GM19351 (cell line): ENCODE measurements around the gene POMT1.
"Not testable (repeated sequence)": the region's sequence is repeated elsewhere in the genome, so short reads cannot be mapped to it uniquely, and the experiment has no call there.

ENCODE experiments used
- ATAC-seq: cut with Tn5 transposase; IDR thresholded peaks from one replicate; pipeline ENCODE4 v1.9.1; 2021; ENCODE audit warnings: mild to moderate bottlenecking, moderate library complexity; ENCODE audit not compliant: unreplicated experiment

The POMT1 gene

DNA sequence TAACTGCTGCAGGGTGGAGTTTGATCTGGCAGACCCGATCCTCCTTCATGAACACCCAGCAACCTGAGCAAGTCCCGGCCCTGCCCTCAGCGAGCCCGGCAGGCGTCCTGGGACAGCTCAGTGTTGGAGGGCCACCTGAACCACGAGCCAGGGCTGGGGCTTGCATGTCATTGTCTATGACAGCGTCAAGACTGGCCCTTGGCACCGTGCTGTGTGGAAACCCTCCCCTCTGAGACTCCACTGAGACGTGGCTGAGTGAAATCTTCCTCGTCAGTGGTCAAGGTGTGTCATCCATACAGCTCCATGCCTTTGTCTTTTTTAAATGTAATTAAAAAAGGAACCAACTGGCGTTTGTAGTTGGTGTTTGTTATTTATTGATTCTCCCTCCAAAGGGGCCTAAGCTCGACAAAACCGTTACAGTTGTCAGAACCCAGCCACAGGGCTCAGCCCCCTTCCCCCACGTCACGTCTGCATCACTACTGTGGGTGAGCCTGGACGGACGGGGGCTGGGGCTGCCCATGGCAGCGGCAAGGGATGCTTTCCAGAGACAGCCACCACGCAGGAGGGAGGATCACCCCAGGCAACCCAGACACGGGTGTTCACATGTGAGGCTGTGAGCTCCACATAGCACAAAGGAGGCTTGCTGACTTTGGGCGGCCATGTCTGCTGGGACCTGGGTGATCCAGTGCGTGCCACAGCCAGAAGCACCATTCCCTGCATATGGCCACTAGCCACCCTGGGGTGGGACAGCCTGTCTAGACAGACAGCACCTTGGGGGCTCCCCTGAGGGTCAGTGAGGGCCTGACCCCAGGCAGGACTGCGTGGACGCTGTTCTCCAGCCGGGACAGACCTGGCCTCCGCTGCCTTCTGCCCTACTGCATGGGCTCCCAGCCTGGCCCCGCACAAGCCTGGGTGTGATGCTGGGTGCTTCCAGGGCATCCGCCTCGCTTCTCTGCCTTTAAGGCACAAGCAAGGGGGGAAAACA, 21.0 kb downstream of the POMT1 start:
- ATAC-seq: no peak

DNA sequence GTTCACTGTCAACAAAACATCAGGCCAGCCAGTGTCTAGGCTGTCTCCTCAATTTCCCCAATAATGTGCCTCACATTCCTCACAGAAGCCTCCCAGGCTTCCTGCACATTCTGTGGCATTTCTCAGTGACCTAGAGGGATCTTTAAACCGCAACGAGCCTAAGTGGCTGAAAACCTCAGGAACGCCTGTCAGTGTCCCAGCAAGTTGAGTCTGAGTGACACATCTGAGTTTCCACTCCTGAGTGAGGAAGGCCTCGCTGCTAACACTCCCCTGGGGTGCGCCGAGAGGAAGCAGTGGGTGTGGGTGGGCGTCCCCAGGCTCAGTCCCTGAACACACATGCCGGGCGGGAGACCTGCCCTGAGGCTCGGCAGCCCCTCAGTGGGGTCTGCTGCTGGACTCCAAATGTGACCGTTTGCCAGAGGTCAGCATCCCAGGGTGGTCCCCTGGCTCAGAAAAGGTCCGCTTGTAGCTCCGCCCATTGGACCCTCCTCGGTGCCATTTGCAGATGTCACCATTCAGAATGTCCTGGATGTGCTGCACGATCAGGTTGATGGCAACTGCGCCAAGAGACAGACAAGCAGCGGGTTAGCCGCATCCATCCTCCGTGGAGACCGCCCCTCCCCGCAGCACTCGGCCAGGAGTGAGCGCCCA, 22.1 kb downstream of the POMT1 start:
- ATAC-seq: no peak

DNA sequence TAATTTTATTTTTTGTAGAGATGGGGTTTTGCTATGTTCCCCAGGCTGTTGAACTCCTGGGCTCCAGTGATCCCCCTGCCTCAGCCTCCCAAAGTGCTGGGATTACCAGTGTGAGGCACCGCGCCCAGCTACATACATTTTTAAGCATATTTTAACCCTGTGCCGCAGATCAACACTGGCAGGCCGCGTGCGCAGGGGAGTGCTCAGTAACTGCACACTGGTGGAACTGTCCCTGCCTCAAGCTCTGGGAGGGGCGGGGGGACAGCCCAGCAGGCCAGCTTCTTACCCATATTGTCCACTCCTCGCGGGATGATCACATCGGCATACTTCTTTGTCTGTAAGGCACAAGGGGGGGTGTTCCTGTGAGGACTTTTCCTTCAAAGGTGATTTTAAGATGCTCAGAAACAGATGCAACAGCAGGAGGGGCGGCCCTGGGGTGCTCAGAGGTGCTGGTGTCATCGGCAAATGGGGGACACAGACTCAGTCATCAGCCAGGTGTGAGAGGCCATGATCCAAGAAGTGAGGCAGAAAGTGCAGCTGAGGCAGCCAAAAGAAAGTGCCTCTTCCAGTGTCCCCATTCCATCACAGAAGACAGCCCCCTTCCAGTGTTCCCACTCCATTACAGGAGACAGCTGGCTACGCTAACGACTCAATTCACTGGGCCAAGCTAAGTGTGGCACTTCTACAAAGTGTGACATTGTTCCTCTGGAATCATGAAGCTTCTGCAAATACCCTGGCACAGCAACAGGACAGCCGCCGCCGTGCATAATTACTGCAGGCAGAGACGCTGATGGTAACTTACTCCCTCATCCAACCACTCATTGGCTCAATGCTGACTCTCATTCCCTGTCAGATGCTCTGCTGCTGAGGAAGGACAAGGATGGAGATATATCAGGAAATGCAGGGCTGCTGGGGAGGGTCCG, 23.2 kb downstream of the POMT1 start:
- no peak for ATAC-seq

DNA sequence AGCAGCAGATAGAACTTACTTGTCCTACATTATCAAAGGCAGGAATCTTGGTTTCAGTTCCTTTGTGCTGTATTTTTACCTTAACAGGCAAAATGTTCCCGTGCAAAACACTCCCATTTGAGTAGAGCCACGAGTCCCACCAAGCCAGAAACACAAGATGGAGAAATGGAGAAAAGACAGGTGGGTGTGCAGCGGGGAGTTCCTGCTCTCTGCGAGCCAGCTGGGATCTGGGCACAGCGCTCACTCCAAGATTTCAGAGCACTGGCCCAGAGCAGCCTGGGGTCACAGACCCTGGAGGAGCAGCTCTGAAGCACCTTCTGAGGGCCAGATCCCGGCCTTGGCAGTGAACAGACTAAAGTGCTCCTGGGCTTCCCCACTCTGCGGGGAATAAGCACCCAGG, 25.5 kb downstream of the POMT1 start:
- no peak for ATAC-seq

DNA sequence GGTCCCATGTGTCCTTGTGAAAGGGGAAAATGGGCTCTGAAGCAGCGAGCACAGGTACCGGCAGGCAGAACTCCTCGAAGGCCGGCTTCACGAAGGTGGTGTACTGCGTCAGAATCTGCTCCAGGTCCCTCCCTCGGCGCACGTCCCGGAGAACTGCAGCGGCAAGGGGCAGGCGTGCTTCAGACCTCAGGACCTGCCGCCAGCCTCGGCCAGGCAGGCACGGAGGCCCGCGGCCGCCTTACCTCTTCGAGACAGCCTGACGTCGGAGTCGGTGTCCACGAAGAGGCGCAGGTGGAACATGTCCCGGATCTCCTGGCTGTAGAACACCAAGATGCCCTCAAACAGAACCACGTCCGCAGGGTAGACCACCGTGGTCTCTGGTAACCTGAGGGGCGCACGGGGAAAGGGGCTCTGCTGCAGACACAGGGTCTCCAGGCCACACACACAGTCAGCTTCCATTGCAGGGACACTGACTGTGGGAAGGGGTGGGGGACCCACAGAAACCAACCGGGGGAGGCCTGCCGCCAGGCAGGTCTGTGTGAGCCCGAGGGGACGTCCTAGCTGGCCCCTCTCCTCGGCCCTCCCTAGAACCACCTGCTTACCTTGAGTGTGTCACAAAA, 26.3 kb downstream of the POMT1 start:
- ATAC-seq: no peak

DNA sequence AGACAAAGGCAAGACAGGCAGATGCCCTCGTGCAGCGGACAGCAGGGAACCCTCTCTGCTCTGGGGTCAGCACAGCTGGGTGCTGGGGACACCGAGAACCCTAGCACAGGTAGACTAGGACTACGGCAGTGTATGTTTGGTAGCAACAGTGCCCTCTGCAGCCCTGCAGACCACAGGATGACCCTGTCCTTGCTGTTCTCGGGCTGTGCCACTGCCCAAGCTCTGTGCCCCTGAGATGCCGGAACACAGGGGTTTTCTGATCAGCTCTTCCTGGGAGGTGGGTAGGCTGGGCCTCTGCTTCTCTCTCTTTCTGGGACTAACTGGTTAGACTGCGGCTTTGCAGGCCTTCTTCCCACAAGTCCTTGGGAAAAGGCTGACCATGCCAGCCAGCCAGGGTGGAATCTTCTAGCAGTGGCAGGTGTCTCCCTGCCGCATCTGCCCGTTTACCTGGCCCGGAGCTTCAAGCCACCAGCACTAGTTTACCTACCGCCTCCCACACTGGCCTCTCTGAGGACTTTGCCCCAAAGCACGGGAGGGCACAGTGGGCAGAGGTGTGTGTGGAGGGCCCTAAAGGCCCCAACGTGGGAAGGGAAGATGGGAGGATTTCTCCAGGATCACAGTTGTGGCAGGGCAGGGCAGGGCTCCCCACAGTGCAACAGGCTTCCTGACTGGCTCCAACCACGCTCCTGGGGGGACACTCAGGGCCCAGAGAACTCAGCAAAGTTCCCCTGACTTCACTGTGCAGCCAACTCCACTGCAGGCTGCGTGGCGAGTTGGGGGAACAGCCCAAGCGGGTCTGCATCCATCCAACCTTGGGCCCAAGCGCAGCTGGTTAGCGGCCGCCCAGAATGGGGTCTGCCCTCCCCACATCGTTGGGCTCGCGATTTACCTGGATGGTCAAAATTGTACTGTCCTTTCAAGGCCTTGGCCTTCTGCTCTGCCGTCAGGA, 27.2 kb downstream of the POMT1 start:
- no peak for ATAC-seq

DNA sequence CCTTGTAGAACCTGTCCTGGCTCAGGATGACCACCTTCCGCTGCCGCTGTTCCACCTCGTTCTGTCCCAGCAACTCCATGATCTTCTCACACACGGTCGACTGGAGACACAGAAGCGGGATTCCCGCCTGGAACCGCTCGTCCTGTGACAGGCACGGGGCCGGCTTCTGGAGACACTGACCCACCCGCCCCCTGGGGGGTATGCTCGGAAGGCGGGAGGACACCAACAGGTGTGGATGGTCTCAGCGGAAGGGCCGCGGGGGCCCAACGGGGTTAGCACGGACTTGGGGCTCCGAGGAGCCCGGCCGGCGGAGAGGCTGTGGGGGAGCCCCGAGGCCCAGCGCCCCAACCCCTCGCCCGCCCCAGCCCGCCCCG, 27.8 kb downstream of the POMT1 start:
- peak; percentile 21 for ATAC-seq

DNA sequence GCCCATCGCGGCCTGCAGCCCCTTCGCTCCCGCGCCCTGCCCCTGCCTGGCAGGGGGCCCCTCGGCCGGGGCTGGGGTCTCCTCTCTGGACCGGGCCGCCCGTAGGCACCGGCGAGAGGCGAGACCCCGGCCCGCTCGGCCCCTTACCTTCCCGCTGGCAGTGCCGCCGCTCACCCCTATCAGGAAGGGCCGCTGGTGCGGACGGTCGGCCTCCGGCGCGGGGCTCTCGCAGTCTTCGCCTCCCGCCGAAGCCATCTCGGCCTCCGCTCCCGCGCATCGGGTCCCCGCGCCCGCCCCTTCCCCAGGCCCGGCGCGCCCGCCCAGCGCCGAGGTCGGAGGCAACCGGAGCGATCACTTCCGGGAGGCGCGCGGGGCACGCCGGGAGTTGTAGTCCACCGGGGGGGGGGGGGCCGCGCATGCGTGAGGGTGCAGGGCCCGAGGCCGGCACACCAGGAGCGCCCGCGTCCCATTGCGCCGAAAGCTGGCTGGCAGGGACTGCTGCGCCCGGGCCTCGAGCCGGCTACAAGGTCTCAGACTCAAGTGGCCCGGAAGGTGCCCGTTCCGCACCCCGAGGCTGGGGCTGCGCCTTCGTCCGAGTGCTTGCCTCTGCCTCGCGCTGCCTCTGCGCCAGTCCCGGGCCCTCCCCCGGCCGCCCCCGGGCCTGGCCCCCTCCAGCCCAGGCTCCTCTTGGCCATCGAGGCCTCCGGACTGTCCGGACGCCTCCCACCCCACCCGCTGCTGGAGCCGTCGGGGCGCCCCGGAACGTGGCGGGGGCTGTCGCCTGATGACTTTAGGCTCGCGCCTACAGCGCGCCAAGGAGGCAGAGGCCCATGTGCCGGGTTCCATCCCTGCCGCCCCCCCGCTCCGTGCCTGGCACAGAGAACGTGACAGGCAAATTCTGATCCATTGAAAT, 28.5 kb downstream of the POMT1 start, which contains the start of gene UCK1:
TSS of gene UCK1 (minus strand) at position 344 of the 913 bp plus-strand sequence. CDS start at position 255, 89 bp downstream.
- peak; percentile 92 for ATAC-seq

DNA sequence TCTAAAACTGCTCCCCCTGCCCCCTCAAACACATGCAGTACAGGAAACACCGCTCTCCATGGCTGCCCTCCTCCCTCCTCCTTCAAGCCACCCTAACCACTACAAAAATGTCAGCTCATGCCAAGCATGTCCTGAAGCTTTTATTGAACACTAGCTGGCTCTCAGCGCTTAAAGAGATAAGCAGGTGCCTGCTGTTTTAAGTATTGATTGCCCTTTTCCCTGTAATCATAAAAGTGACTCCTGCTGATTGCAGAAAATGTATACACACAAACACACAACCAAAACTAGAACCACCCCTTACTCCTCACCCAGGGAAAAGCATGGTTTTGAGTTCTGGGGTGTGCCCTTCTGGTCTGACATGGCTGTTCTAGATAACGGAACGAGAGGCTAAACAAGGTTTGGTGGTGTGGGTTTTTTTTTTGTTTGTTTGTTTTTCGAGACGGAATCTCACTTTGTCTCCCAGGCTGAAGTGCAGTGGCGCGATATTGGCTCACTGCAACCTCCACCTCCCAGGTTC, 32.1 kb downstream of the POMT1 start:
- ATAC-seq: no peak

DNA sequence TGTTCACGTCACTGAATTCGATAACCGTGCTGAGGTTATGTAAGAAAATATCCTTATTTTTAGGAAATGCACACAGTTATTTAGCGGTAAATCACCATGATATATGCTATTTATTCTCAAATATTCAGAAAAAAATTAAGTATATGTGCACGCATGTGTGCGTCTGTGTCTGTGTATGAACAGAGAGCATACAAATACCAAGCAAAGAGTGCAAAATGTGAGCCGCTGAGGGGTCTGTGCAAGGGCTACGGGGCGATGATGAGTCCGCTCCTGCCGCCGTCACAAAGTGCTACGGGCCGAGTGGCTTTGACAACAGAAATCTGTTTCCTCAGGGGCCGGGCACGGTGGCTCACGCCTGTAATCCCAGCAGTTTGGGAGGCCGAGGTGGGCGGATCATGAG, 35.2 kb downstream of the POMT1 start:
- ATAC-seq: no peak

DNA sequence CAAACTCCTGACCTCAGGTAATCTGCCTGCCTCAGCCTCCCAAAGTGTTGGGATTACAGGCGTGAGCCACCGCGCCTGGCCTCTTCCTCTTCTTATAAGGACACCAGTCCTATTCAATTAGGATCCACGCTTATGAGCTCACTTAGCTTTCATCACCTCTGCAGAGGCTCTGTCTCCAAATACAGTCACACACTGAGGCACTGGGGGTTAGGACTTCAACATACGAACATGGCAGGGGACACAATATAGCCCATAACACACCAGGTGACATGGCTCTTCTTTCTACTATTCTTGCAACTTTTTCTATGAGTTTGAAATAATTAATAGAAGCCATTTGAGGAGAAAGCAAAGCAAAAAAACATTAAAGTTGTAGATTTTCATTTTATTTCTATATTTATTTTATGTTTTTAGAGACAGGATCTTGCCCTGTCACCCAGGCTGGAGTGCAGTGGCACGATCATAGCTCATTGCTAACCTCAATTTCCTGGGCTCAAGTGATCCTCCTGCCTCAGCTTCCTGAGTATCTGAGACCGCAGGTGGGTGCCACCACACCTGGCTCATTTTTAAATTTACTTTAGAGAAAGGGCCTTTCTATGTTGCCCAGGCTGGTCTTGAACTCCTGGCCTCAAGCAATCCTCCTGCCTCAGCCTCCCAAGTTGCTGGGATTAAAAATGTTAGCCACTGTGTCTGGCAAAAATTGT, 36.7 kb downstream of the POMT1 start:
- ATAC-seq: no peak

DNA sequence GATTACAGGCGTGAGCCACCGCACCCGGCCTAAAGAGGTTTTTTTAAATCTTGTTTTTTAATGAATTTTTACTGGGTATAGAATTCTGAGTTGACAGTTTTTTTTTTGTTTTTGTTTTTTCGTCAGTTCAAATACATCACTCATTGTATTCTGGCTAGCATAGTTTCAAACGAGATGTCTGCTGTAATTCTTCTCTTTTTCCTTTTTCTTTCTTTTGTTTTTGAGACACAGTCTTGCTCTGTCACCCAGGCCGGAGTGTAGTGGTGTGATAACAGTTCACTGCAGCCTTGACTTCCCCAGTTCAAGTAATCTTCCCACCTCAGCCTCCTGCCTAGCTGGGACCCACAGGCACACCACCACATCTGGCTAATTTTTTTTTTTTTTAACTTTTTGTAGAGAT, 40.4 kb downstream of the POMT1 start:
- ATAC-seq: no peak

DNA sequence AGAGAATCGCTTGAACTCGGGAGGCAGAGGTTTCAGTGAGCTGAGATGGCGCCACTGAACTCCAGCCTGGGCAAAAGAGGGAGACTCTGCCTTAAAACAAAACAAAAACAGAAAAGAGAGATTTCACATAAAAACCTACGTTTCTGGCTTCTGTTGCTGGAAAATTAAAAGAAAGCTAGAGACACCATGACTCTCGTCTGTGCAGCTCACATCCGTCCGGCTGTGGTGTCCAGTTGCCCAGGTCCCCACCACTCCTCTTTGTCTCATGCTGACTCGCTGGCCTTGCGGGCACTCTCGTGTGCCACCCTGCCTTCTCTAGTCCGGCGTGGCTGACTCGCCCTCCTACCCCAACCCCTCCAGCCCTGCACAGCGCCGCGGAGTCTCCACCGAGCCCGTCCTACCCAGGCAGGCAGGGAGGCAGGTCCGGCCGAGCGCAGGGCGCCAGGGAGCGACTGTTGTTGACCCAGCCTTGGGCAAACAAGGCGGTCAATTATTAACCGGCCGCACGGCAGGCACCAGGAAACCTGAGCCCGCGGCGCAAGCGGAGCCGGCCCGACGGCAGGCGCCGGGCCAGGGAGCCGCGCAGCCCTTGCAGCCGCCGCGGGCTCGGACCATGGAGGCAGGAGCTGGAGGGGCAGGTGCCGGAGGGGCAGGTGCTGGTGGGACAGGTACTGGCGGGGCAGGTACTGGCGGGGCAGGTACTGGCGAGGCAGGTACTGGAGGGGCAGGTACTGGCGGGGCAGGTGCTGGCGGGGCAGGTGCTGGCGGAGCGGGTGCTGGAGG, 42.5 kb downstream of the POMT1 start, which contains the start of gene PRRT1B:
TSS of gene PRRT1B (plus strand) at position 521 of the 783 bp plus-strand sequence. CDS start at position 614, 93 bp downstream.
- ATAC-seq: no peak

DNA sequence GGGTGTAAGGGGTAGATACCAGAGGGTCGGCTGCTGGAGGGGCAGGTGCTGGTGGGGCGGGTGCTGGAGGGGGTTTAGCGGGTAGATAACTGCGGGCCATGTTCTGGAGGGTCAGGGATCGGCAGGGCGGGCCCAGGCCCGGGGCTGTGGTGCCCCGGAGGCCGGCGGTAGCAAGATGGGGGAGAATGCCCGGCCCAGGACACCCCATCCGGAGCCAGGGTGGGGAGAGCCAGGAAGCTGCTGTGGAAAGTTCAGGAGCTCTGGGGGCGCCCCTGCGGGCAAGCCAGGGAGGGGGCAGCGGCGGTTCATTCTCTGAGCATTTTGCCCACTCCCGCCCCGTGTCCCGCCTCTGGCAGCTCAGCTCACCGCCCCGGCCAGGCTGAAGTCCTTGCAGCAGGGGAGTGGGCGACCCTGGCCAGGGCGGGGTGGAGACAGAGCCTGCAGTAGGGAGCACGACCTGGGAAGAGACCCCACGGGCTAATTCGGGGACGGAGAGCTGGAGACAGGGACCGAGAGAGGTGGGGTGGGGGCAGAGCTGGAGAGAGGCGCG, 43.1 kb downstream of the POMT1 start:
- ATAC-seq: no peak

DNA sequence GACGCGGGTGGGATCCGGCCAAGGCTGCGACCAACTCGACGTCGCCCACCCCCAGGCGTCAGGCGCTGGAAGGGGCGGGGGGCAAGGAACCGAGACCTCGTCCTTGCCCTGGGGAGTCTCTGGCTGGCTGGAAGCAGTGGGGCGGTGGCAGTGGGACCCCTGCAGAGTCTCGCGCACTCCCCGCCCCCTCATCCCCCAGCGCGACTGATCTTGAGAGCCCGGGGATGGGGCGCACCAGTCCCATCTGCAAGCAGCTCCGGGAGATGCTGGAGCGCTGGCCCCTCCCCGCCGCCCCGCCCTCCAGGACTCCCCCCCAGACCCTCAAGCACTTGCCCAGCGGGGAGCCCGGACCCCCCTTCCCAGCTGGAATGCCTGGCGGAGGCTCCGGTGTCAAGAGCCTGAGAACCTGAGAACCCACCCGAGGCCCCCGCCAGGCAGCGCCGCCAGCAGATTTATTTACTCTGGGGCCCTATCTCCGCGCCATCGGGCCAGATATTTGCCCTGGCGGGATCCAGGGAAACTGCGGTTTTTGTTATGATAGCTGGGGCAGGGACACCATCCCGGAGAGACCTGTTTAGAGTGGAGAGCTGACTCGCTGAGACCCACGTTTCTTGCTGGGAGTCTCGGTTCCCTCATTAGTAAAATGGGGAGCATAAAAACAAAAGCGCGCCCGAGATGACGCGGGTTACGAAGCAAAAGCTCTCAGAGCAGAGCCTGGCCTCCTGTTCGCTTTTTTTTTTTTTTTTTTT, 43.8 kb downstream of the POMT1 start:
- ATAC-seq: no peak

DNA sequence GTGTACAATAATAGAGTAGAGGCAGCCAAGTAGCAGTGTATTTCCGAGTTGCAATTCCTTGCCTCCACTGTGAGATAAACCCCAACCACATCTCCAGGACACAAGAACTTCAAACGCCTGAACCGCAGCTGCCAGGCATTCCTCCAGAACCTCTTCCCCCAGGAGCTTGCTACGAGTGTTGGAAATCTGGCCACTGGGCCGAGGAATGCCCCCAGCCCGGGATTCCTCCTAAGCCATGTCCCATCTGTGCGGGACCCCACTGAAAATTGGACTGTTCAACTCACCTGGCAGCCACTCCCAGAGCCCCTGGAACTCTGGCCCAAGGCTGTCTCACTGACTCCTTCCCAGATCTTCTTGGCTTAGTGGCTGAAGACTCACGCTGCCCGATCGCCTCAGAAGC, 46.5 kb downstream of the POMT1 start:
- not testable (repeated sequence) for ATAC-seq
